Mesendoderm (in vitro differentiated cells): ENCODE results near the gene LRIG1.
A peak's percentile ranks its signal among the peaks of the same experiment; 100 is the strongest.

ENCODE experiments used
- DNase-seq: peaks from one replicate; pipeline ENCODE4 v3.0.0; 2013
- H2AK5ac ChIP-seq: 2 replicates; pipeline ENCODE4 v1.6.1; 2013; ENCODE audit warnings: low read length, inconsistent platforms
- H2BK120ac ChIP-seq: 2 replicates; pipeline ENCODE4 v1.6.1; 2013; ENCODE audit warnings: low read depth, mild to moderate bottlenecking, low read length, moderate library complexity, mixed read lengths
- H2BK15ac ChIP-seq: replicated peaks from 2 replicates; pipeline ENCODE4 v1.6.1; 2013; ENCODE audit warnings: low read depth, mild to moderate bottlenecking, moderate library complexity
- H2BK5ac ChIP-seq: 2 replicates; pipeline ENCODE4 v1.6.1; 2013; ENCODE audit warnings: low read length, inconsistent platforms
- H3K18ac ChIP-seq: 2 replicates; pipeline ENCODE4 v1.6.1; 2013; ENCODE audit warnings: mild to moderate bottlenecking, low read length, mixed read lengths
- H3K23ac ChIP-seq: one replicate; pipeline ENCODE4 v1.6.1; 2013; ENCODE audit warnings: low read length
- H3K27ac ChIP-seq: 2 replicates; pipeline ENCODE4 v1.5.1; 2013; ENCODE audit warnings: low read depth, mild to moderate bottlenecking, inconsistent platforms, low read length, moderate library complexity
- H3K27me3 ChIP-seq: 2 replicates; pipeline ENCODE4 v1.6.1; 2013; ENCODE audit warnings: low read length, control low read depth, mild to moderate bottlenecking, inconsistent platforms; ENCODE audit not compliant: insufficient read depth, poor library complexity
- H3K36me3 ChIP-seq: 2 replicates; pipeline ENCODE4 v1.6.1; 2013; ENCODE audit warnings: low read length, inconsistent platforms; ENCODE audit not compliant: control insufficient read depth, insufficient read depth
- H3K4ac ChIP-seq: one replicate; pipeline ENCODE4 v1.6.1; 2013; ENCODE audit warnings: low read depth, mild to moderate bottlenecking, low read length, moderate library complexity
- H3K4me1 ChIP-seq: 2 replicates; pipeline ENCODE4 v1.6.1; 2013; ENCODE audit warnings: low read depth, low read length, inconsistent platforms; ENCODE audit not compliant: control insufficient read depth
- H3K4me2 ChIP-seq: 2 replicates; pipeline ENCODE4 v1.6.1; 2013; ENCODE audit warnings: low read length
- H3K4me3 ChIP-seq: 2 replicates; pipeline ENCODE4 v1.5.1; 2013; ENCODE audit warnings: mild to moderate bottlenecking, low read length
- H3K56ac ChIP-seq: one replicate; pipeline ENCODE4 v1.6.1; 2013; ENCODE audit warnings: low read length
- H3K79me1 ChIP-seq: 2 replicates; pipeline ENCODE4 v1.6.1; 2013; ENCODE audit warnings: low read length, inconsistent platforms
- H3K79me2 ChIP-seq: 2 replicates; pipeline ENCODE4 v1.6.1; 2013; ENCODE audit warnings: mild to moderate bottlenecking, low read length; ENCODE audit not compliant: control insufficient read depth, insufficient read depth
- H3K9ac ChIP-seq: 2 replicates; pipeline ENCODE4 v1.6.1; 2013; ENCODE audit warnings: low read length, inconsistent platforms
- H4K5ac ChIP-seq: one replicate; pipeline ENCODE4 v1.6.1; 2013; ENCODE audit warnings: low read length
- H4K8ac ChIP-seq: one replicate; pipeline ENCODE4 v1.6.1; 2013; ENCODE audit warnings: low read depth, mild to moderate bottlenecking, control low read depth, low read length, moderate library complexity
- WGBS: extraction: QIAGEN DNeasy Blood & Tissue Kit; methylation state at CpG from one replicate; pipeline ENCODE4 v1.1.7; 2013; ENCODE audit warnings: low lambda C conversion rate, missing lambda C conversion rate; ENCODE audit not compliant: insufficient coverage; ENCODE audit errors: extremely low coverage; 5-methylcytosine and 5-hydroxymethylcytosine counted together

Gene LRIG1

DNA sequence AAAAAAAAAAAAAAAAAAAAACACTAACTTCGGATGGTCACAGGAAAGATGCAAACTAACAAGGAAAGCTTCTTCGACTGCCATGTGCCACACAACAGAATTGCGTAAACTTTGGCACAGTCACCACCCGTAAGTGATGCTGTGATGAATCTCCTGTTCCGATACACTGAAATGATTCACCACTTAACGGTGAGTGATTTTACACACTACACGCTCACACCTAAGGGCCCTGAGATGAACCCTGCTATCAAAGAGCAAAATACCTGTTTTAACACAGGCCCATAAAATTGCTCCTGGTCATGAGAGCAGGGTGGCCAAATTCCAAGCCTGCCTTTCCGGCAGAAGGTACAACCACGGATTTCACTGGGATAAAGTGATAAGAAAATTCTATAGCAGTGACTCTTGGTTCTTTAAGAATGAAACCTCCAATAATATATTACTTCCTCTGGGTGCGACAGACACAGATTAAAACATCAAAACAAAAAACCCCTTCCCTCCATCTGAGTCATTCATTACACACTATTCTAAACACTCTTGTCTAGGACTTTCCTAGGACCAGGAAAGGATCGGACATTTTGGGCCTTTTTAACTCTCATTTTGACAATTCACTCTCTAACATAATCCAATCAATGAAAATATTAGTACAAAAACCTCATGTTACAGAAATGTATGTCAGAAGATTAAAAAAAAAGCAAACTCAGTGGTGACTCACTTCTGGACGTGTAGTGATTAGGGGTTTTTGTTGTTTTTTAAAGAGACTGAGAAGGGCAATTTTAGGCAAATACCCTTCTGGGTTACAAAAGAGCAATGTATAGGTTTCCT, 28.3 kb downstream of the LRIG1 start:
- Histone ChIP-seq H3K4ac (no peak overlapping the region), H3K4me2 (no peak overlapping the region), H3K27ac (no peak overlapping the region), H2AK5ac (no peak overlapping the region), H4K5ac (no peak overlapping the region), H3K4me3 (no peak overlapping the region), H2BK120ac (no peak overlapping the region), H3K79me1 (peaks cover 21% of the 10 kb centered on the region), H3K27me3 (no peaks in the 10 kb centered on the region), H4K8ac (no peak overlapping the region), H3K56ac (no peak overlapping the region), H3K79me2 (peaks cover 42% of the 10 kb centered on the region), H3K9ac (no peak overlapping the region), H2BK15ac (no peak overlapping the region), H3K18ac (no peak overlapping the region), H2BK5ac (no peak overlapping the region), H3K36me3 (no peaks in the 10 kb centered on the region), H3K23ac (no peak overlapping the region), H3K4me1 (peaks cover 12% of the 10 kb centered on the region)
- no CpG with 5 or more reads among the region's 12 CpGs for WGBS
- no peak for DNase-seq

DNA sequence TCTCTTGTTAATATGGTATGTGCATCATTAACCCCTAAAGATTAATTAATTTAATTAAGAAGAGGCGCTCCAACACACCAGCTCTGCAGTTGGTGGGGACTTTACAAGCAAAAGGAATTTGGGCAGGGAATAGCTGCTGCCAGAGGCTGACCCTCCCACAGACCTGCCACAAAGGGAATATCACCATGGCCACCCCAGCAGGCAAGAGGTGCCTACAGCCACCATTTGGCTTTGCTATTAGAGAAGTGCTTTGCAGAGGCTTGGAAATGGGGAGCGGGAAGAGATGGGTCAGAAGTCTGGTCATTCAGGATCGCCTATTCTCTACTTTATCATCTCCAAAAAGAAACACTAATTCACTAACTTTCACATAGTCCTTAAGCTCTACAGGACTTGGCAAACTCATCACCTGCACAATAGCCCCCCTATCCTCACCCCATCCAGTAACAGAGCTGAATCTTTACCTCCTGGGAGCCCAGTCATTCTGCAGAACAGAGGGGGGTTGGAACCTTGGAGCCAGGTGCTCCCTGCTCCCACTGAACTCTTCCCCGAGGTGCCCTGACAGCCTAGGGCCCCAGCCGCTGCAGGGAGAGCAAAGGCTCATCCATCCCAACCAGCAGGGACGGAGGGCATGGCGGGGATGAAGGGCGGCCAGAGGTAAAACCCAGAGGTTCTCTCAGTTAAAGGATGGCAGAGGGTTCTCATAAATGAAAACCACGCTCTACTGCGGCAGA, 29.7 kb downstream of the LRIG1 start:
- no peak overlapping the region for H3K27ac ChIP-seq
- no CpG with 5 or more reads among the region's 10 CpGs for WGBS

DNA sequence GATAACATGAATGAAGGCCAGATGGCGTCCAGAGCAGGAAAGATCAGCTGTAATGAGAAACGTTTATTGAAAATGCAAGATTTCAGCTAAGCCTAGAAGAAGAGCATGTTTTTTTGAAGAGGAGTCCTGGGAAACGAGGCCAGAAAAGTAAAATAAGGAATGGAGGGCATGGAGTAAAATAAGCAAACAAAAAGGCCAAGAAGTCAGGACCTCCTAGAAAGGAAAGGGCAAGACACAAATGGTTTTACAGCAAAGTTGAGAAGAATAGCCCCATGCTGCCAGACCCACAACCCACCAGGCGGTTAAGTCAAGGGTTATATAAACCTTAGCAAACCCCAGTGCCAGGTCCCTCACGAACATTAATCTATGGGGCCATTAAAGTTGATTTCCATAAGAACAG, 30.5 kb downstream of the LRIG1 start:
- Histone ChIP-seq H4K5ac (no peak overlapping the region), H3K27ac (no peak overlapping the region), H3K79me1 (peaks cover 15% of the 10 kb centered on the region), H3K18ac (no peak overlapping the region), H3K9ac (no peak overlapping the region), H3K4me2 (no peak overlapping the region), H3K36me3 (no peaks in the 10 kb centered on the region), H2BK5ac (no peak overlapping the region), H2AK5ac (no peak overlapping the region), H3K4me1 (peaks cover 3% of the 10 kb centered on the region), H3K79me2 (peaks cover 33% of the 10 kb centered on the region), H3K4ac (no peak overlapping the region), H3K23ac (no peak overlapping the region), H3K56ac (no peak overlapping the region), H2BK15ac (no peak overlapping the region), H4K8ac (no peak overlapping the region), H3K27me3 (no peaks in the 10 kb centered on the region), H2BK120ac (no peak overlapping the region), H3K4me3 (no peak overlapping the region)
- WGBS: no CpG with 5 or more reads among the region's 5 CpGs
- no peak for DNase-seq

More for the DNA sequence above, 29.7 kb downstream of the LRIG1 start:
- no peaks in the 10 kb centered on the region for H3K27me3 ChIP-seq
- H4K5ac ChIP-seq: no peak overlapping the region
- H3K79me2 ChIP-seq: peaks cover 37% of the 10 kb centered on the region
- no peak overlapping the region for H3K4ac ChIP-seq
- H4K8ac ChIP-seq: no peak overlapping the region
- no peaks in the 10 kb centered on the region for H3K36me3 ChIP-seq
- no peak overlapping the region for H3K23ac ChIP-seq
- no peak overlapping the region for H3K9ac ChIP-seq
- H2BK15ac ChIP-seq: no peak overlapping the region
- H3K4me2 ChIP-seq: no peak overlapping the region
- no peak overlapping the region for H3K4me3 ChIP-seq
- DNase-seq: no peak
- H3K4me1 ChIP-seq: peaks cover 10% of the 10 kb centered on the region
- H2AK5ac ChIP-seq: no peak overlapping the region
- peak overlapping the region; percentile 17 for H3K56ac ChIP-seq
- H2BK5ac ChIP-seq: no peak overlapping the region
- no peak overlapping the region for H2BK120ac ChIP-seq
- peaks cover 18% of the 10 kb centered on the region for H3K79me1 ChIP-seq
- no peak overlapping the region for H3K18ac ChIP-seq

DNA sequence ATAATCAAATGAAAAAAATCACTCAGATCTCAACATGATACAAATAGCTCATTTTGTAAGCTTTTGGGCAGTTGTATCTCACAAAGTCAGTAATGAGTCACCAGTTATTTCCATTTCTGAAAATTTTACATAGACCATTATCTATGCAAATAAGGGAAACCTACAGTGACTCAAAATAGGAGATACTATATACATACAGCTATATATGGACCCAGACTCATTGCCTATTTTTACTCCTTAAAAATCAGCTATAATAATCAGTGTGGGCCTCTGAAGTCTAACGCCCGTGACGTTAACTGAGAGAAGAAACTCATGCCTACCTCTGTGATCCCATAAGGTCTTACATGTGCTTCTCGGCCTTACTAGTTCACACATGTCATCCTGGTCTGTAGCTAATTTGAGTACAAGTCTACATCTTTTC, 31.6 kb downstream of the LRIG1 start:
- Histone ChIP-seq H3K79me2 (peaks cover 29% of the 10 kb centered on the region), H2BK15ac (no peak overlapping the region), H3K23ac (no peak overlapping the region), H2AK5ac (no peak overlapping the region), H3K9ac (no peak overlapping the region), H3K79me1 (peaks cover 13% of the 10 kb centered on the region), H3K27ac (no peak overlapping the region), H2BK120ac (no peak overlapping the region), H3K56ac (no peak overlapping the region), H3K4me2 (no peak overlapping the region), H3K4me3 (no peak overlapping the region), H4K5ac (no peak overlapping the region), H2BK5ac (no peak overlapping the region), H3K36me3 (no peaks in the 10 kb centered on the region), H3K4ac (no peak overlapping the region), H3K4me1 (peaks cover 6% of the 10 kb centered on the region), H3K27me3 (no peaks in the 10 kb centered on the region), H4K8ac (no peak overlapping the region), H3K18ac (no peak overlapping the region)
- WGBS: no CpG with 5 or more reads among the region's 4 CpGs
- DNase-seq: no peak

DNA sequence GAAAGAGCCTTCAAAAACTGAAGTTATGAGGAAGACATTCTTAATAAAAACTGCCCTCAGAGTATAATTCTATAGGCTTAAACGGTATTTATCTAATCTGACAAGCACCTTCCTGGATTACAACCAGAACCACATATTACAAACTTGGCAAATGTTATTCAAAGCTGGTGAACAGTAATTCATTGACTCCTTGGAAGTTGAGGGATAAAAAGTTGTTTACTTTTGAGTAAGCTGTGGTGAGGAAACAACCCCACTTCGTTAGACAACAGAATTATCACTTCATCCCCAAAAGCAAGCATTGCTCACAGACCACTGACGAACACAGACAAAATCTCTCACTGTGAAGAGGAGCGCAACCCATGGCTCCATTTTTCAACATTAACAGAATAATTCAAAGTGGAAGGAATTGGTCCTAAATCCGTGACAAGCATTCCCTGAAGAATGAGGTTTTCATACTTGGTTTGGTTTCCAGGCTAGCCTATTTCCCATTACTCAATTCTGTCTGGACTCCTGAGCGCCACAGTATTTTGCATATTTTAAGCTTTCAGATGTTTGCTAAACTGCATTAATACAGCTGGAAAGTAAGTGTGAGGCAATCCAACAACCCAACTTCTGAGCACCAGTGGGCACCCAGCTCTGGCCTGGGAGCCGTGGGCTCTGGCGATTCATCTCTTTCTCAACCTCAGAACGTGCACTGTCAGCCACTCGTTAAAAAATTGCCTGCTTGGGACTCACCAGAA, 32.7 kb downstream of the LRIG1 start:
- Histone ChIP-seq H3K9ac (no peak overlapping the region), H3K18ac (peak overlapping the region; percentile 40), H4K5ac (no peak overlapping the region), H3K4me3 (no peak overlapping the region), H3K27ac (no peak overlapping the region), H2BK120ac (no peak overlapping the region), H3K4me1 (peaks cover 6% of the 10 kb centered on the region), H2AK5ac (no peak overlapping the region), H3K23ac (peak overlapping the region; percentile 12), H3K27me3 (no peaks in the 10 kb centered on the region), H3K79me2 (peaks cover 24% of the 10 kb centered on the region), H4K8ac (no peak overlapping the region), H2BK15ac (no peak overlapping the region), H3K56ac (no peak overlapping the region), H3K4ac (no peak overlapping the region), H3K4me2 (no peak overlapping the region), H3K79me1 (peaks cover 13% of the 10 kb centered on the region), H3K36me3 (no peaks in the 10 kb centered on the region), H2BK5ac (no peak overlapping the region)
- WGBS: no CpG with 5 or more reads among the region's 10 CpGs
- DNase-seq: no peak
